GM10248 (cell line): ENCODE data around the gene RBMX2.

Source experiments
- CTCF ChIA-PET: fragments of 300-600 bp; sonication (Branson Sonifier 250); formaldehyde crosslinking; extraction: SDS; loops from one replicate; lab custom pipeline; 2021; ENCODE audit warnings: antibody characterized with exemption; lab: Yijun Ruan, JAX
- POLR2A ChIA-PET: fragments of 350-650 bp; sonication (Branson Sonifier 250); formaldehyde crosslinking; extraction: SDS; loops from one replicate; lab custom pipeline; 2020; ENCODE audit warnings: antibody characterized with exemption; lab: Yijun Ruan, JAX
- DNase-seq: peaks from one replicate; pipeline ENCODE4 v3.0.0; 2012; ENCODE audit errors: extremely low spot score
- TF ChIP-seq, protein P1 (sequence below): IDR thresholded peaks from 2 replicates; pipeline ENCODE4 v1.5.1; 2012; ENCODE audit warnings: mild to moderate bottlenecking, low read depth; ENCODE audit errors: extremely low read depth, missing control alignments, control extremely low read depth

RBMX2 gene

GRCh38 chrX:130443875-130444274, 42.1 kb downstream of the RBMX2 start:
- no peak for DNase-seq
- ChIA-PET CTCF (no interaction called here), POLR2A (no interaction called here)
- TF ChIP-seq, protein P1, sequence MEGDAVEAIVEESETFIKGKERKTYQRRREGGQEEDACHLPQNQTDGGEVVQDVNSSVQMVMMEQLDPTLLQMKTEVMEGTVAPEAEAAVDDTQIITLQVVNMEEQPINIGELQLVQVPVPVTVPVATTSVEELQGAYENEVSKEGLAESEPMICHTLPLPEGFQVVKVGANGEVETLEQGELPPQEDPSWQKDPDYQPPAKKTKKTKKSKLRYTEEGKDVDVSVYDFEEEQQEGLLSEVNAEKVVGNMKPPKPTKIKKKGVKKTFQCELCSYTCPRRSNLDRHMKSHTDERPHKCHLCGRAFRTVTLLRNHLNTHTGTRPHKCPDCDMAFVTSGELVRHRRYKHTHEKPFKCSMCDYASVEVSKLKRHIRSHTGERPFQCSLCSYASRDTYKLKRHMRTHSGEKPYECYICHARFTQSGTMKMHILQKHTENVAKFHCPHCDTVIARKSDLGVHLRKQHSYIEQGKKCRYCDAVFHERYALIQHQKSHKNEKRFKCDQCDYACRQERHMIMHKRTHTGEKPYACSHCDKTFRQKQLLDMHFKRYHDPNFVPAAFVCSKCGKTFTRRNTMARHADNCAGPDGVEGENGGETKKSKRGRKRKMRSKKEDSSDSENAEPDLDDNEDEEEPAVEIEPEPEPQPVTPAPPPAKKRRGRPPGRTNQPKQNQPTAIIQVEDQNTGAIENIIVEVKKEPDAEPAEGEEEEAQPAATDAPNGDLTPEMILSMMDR: no peak

- ChIA-PET CTCF (no interaction called here), POLR2A (interaction anchor here (0.6 kb wide), 1 partner anchor 978 kb away, joined by 5 read pairs; no protein-coding TSS in a partner anchor)
- no peak for DNase-seq
- TF ChIP-seq, protein P1: no peak
These were observed 43.0 kb downstream of the RBMX2 start for GRCh38 chrX:130444641-130445336.

- POLR2A ChIA-PET: no interaction called here
- TF ChIP-seq, protein P1: no peak
- CTCF ChIA-PET: no interaction called here
- DNase-seq: no peak
These were observed 45.2 kb downstream of the RBMX2 start for GRCh38 chrX:130446974-130447373.
